Stimulated activated CD8-positive, alpha-beta memory T cell treated with anti-CD3 and anti-CD28 coated beads, Interleukin-7, amount 100 ng/mL, for 48 hours (primary cell): ENCODE results near the gene TSPO2.

ENCODE experiments used
- DNase-seq, 2 donors: peaks; one replicate each; pipeline ENCODE4 v3.0.0-alpha.2; 2020; ENCODE audit warnings: low read depth in 1 of 2; ENCODE audit errors: extremely low read depth in 1 of 2

TSPO2 gene

DNA sequence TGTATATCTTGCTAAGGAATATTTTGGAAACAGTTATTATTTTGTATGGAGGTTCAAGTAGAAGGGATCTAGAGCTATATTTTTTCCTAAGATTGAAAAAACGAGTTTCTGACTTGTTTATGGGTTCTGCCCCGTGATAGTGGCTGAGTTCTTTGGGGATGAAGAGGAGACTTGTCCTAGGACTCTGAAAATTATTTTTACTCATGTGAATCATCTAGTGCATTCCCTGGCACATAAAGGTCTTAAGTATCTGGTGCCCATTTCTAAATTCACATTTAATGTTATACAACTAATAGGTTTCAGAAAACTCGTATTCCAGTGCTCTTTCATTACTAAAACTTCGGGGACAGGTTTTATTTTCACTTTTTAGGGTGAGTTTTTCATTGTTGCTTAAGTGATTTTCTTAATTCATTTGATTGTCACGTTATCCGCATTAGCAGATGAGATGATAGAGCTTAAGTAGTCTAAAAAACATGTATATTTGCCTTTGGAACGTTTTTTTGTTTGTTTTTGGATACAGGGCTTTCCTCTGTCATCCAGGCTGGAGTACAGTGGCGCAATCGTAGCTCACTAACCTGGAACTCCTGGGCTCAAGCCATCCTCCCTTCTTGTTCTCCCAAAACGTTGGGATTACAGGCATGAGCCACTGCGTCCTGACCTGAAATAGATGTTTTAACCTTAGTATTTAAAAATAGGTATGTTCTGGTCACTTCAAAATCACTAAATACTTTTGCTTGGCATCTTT lies 32.6 kb downstream of the TSPO2 start:
- DNase-seq, result no peak

DNA sequence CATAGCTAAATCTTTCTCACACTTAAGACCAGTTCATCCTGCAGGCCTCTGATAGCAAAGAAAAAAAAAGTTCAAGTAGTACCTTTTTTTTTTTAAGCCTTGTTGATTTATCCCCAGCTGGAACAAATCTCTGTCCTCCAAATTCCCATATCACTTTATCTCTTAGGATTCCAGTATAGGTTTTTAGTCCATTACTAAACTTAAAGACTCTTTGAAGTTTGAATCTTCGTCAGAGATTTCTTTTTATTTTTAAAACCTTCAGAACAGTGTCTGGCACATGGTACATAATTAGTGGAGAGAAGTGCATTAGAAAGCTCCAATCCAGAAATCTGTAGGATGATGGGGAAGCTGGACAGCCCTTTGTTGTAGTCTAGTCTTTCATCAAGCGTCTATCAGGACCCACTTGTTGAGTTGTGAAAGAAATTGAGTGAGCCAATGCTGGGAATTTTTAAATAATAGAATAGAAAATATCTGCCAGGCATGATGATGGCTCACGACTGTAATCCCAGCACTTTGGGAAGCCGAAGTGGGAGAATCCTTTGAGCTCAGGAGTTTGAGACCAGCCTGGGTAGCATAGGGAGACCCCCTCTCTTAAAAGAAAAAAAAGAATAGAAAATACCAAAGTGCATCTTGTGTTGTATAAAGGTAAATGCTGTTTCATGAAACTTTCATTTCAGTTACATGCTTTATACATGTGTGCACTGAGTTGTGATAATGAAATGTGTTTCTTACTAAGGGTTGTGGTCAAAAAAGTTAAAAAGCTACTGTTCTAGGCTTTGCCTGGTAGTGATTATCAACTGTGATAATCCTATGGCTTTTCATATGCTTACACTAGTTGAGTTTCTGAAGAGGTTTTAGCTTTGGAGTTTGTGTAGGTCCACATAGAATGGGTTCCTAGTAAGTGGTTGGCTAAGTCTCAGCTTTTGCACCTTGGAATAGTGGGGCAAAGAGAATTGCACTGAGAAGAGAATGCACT lies 33.7 kb downstream of the TSPO2 start:
- DNase-seq, result no peak

DNA sequence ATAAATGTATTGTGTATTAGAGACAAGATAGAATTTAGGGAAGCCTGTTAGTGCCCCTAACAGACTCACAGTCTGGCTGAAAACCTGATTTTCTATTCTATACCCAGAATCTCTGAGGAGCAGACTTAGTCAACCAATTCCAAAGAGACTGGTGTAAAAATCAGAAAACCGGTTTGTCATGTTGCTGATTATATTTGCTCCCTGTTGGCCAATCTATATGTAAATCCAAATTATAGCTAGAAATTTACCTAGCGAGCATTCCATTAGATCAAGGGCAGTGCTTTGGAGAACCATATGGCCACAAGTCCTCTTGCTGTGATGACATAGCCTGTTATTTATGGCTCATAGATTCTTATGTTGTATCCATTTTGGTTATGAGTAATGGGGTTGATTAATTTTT lies 35.3 kb downstream of the TSPO2 start:
- no peak for DNase-seq

DNA sequence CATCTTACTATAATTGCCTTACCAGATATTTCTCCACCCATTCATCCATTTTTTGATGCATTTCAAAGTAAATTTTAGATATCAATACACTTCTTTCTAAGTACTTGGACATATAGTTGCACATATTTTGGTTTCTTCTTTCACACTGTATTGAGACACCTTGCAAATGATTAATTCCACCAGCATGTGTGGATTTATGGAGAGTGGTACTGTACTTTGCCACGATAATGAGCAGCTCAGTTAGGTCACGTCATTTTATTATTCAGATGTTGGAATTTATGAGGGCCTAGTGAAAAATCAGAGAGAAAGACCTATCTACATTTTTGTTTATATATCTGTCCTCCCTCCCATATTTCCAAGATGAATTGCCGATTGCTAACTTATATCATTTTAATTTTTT lies 35.8 kb downstream of the TSPO2 start:
- DNase-seq, result no peak

DNA sequence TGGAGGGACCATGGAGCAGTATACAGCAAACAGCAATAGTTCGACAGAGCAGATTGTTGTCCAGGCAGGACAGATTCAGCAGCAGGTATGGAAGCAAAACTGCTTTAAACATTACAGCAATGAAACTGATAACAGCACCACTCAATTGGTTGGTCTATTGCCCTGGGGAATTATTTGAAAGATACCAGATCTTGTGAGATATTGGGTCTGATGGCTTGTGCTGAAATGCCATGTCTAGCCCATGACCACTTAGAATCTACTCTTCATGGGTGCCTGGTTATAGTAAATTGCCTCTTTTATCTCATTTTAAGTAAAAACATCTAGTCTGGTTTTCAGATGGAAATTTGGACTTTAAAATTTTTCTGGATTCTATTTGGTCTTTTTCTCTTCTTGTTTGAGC lies 36.8 kb downstream of the TSPO2 start:
- DNase-seq, result no peak

DNA sequence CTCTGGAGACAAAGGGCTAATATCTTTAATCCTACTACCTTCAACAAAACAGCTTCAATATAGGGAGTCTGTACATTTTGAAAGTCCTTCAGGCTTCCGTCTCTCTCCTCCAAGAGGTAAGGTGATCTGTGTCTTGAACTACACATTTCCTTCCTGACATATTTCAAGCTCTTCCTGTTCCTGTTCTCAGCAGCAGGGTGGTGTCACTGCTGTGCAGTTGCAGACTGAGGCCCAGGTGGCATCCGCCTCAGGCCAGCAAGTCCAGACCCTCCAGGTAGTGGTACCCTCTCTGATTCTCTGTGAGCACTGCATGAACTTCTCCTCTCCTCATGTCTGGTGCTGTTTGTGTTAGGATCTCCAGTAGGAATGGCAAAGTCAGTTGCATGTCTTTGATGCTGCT lies 38.4 kb downstream of the TSPO2 start:
- DNase-seq, result no peak

DNA sequence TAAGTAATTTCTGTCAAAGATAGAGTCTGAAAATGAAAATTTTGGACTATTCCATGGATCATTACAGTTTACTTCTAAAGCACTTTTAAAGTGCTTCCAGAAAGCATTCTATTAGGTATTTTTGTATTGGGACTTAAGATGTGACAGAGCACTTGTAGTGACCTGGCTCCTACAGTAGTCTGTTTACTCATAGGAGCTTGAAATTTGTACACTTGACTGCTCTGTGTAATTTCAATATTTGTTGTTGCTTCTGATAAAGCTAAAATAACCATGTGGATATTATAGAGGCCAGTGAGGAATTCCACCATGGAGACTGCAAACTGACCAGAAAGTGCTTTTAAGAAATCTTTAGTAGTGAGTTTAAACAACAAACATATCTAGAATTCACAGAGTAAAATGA lies 40.8 kb downstream of the TSPO2 start:
- DNase-seq, result no peak

DNA sequence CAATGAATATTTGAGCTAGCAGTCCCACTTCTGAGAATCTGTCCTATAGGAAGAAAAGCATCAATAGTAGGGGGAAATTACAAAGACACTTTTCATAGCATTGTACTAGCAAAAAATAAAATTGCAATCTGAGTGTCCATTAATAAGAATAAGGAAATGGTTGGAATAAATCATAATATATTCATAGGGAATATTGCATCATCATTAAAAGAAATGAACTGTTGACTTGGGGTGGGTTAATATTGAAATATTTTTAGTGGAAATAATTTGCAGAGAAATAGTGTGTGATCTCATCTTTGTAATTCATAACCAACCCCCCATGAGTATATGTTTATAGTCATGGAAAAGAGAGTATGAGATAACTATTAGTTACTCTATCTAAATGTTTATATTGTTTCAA lies 42.9 kb downstream of the TSPO2 start:
- no peak for DNase-seq

DNA sequence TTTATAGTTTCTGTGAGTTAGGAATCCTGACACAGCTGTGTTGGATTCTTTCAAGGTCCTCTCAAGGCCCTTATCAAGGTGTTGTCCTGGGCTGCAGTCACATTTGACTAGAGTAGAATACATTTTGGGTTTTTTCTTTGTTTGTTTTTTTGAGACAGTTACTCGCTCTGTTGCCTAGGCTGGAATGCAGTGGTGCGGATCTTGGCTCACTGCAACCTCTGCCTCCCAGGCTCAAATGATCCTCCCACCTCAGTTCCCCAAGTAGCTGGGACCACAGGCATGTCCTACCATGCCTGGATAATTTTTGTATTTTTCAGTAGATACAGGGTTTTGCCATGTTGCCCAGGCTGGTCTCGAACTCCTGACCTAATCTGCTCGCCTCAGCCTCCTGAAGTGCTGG lies 46.2 kb downstream of the TSPO2 start:
- DNase-seq, result no peak

DNA sequence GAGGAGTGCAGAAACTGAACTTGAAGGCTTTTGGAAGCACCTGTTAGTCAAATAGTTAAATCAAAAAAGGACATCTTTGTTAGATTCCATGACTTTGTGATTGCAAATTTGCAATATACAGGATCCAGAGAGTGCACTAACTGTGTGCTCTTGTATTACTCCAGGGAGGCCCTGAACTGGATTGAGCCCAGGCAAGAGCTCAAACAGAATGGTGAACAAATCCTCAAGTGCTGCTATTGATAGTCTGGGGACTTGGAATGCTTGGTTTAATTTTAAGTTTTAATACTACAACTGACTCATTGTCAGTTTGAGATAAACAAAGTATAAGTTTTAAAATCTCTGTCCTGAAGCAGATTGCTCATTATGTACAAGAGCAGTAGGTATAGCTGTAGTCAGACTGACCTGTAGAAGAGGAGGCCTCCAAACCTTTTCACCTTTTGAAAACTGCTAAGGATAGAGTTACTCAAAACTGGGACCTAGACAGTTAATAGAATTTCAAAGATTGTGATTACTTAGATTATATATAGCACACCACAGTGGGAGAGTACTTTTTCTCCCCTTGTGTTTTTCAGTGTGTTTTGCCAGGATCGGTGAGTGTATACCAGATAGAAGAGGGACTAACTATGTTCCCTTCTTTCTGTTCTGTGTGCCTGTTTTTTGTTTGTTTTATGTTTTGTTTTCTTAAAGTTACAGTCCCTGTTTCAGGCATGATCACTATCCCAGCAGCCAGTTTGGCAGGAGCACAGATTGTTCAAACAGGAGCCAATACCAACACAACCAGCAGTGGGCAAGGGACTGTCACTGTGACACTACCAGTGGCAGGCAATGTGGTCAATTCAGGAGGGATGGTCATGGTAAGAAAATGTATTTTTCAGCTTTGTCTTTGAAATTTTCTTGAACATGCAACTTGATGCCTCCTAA lies 48.8 kb downstream of the TSPO2 start:
- DNase-seq, result no peak

DNA sequence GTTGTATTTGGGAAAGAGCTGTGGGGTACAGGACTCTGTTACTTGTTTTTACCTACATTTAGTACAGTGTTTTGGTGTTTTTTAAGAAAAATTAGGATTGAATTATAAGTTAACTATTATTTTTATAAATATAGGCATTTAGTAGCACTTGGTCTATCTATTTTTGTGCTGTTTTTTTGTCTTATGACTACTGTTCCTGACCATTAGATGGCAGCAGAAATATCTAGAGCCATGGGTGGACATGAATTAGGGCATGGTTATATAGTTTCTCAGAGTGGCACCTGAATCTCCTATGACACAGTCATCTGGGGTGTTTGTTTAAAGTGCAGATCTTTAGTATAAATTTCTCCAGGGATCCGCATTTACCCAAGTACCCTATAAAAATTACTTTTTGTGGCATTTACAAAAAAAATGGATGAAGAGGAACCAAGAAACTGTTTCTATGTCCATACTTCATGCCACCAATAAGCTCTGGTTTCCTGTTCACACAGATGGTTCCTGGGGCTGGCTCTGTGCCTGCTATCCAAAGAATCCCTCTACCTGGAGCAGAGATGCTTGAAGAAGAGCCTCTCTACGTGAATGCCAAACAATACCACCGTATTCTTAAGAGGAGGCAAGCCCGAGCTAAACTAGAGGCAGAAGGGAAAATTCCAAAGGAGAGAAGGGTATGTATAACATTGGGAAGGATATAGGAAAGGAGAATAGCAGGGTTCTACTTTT lies 50.3 kb downstream of the TSPO2 start:
- no peak for DNase-seq

DNA sequence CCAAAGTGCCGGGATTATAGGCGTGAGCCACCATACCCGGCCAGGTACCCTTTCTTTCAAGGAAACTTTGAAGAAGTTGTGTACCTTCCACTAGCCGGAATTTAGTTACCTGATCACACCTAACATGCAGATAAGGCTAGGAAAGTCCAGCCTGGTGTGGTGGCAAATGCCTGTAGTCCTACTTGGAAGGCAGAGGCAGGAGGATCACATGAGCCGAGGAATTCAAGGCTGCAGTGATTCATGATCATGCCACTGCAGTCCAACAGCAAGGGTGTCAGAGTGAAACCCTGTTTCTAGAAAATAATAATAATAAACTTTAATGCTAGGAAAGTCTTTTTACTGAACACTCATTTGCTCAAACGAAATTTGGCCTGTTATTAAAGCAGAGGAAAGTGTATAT lies 51.5 kb downstream of the TSPO2 start:
- no peak for DNase-seq
